Measurements from ENCODE around the gene EIF4B. TPM values are rescaled to one million over a fixed set of nuclear protein-coding genes. Genes with fewer than 3 reads are reported as not detected.
A peak's percentile ranks its signal among the peaks of the same experiment; 100 is the strongest.

Gene EIF4B
- total RNA-seq, 1 experiment from 2014 or later: 445 TPM

DNA sequence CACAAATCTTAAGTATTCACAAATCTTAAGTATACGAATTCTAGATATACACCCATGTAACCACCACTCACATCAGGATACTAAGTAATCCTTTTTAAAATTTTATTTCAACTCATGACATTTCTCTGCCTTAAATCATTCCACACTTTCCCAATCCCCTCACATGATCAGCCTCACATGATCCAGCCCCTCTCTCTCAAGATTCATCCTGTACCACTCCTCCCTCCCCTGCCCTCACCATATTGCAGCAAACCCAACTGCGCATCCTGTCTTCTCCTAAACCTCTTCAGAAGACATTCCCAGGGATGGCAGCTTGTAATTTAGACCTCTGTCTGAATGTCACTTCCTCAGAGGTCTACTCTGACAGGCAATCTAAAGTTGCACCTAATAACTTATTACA lies 1.7 kb upstream of the EIF4B start:
- ChIA-PET POLR2A (no interaction called here), CTCF (no interaction called here)
- DNase-seq: peak in 1 of 2 experiments; percentile 38

DNA sequence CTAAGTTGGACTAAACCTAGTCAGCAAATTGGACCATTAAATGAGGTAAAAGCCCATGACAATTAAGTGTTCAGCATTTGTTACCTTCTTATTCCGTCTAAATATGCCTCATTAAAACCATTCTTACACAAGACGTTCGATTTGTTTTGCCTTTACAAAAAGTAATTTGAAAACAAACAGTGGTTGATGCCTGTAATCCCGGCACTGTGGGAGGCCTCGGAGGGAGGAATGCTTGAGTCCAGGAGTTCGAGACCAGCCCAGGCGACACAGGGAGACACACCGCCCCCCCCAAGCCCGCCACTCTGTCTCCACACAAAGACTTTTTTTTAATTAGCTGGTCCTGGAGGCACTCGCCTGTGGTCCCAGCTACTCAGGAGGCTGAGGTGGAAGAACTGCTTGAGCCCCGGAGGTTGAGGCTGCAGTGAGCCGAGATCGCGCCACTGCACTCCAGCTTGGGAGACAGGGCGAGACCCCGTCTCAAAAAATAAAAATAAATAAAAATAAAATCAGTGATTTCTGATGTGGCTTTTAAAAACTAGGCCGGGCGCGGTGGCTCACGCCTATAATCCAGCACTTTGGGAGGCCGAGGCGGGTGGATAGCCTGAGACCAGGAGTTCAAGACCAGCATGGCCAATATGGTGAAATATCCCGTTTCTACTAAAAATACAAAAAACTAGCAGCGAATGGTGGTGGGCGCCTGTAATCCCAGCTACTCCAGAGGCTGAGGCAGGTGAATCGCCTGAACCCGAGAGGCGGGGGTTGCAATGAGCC lies 856 bp upstream of the EIF4B start:
- Mint-ChIP-seq H3K36me3 (ENCODE audit: insufficient read depth, unreplicated experiment) (peaks cover 59% of the 10 kb centered on the region), H3K27me3 (ENCODE audit: insufficient read depth, unreplicated experiment) (no peaks in the 10 kb centered on the region), H3K27ac (ENCODE audit: unreplicated experiment) (peak overlapping the region; percentile 99), H3K9me3 (ENCODE audit: unreplicated experiment) (no peaks in the 10 kb centered on the region), H3K4me3 (ENCODE audit: unreplicated experiment) (peak overlapping the region; percentile 97), H3K4me1 (ENCODE audit: low read depth, unreplicated experiment) (peaks cover 23% of the 10 kb centered on the region)
- TF ChIP-seq, protein P1, sequence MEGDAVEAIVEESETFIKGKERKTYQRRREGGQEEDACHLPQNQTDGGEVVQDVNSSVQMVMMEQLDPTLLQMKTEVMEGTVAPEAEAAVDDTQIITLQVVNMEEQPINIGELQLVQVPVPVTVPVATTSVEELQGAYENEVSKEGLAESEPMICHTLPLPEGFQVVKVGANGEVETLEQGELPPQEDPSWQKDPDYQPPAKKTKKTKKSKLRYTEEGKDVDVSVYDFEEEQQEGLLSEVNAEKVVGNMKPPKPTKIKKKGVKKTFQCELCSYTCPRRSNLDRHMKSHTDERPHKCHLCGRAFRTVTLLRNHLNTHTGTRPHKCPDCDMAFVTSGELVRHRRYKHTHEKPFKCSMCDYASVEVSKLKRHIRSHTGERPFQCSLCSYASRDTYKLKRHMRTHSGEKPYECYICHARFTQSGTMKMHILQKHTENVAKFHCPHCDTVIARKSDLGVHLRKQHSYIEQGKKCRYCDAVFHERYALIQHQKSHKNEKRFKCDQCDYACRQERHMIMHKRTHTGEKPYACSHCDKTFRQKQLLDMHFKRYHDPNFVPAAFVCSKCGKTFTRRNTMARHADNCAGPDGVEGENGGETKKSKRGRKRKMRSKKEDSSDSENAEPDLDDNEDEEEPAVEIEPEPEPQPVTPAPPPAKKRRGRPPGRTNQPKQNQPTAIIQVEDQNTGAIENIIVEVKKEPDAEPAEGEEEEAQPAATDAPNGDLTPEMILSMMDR (IDR thresholded peaks at IDR 0.05; ENCODE audit: insufficient read depth in 1 of 2, low read depth in 1 of 2, low read length in 1 of 2, severe bottlenecking in 1 of 2, unreplicated experiment in 1 of 2): no peak
- BruUV-seq (replicated peaks): TSS peak; percentile 85
- peaks cover 37% of the 10 kb centered on the region for H3K4me1 ChIP-seq
- peak overlapping the region; percentile 77 for H3K4me3 ChIP-seq (ENCODE audit: low read depth, low read length)
- CTCF ChIA-PET: interaction anchor here (0.7 to 1.3 kb wide), 12 partner anchors 13 to 610 kb away, joined by 3 to 20 read pairs (median 5); no protein-coding TSS in a partner anchor
- no peaks in the 10 kb centered on the region for H3K27me3 ChIP-seq (replicated peaks; ENCODE audit: control insufficient read depth, insufficient read depth, low read length)
- peak; percentile 20 to 36 for DNase-seq
- no peaks in the 10 kb centered on the region for H3K9me3 ChIP-seq
- POLR2A ChIA-PET: interaction anchor here (0.6 to 2.2 kb wide), 23 partner anchors 10 to 175 kb away, joined by 3 to 29 read pairs (median 4); partner anchors contain the start of genes CSAD, KRT18, KRT8 and SOAT2
- intact Hi-C loops (cut with micrococcal nuclease; ENCODE audit: unreplicated experiment): no loop called here
- H3K36me3 ChIP-seq (ENCODE audit: control insufficient read depth, insufficient read depth, low read length): peaks cover 2% of the 10 kb centered on the region; the same call in 1 of the 2 replicates

More for the DNA sequence above, 1.7 kb upstream of the EIF4B start:
- peak overlapping the region; percentile 97 for H3K4me3 Mint-ChIP-seq (ENCODE audit: unreplicated experiment)
- peak overlapping the region; percentile 99 for H3K27ac Mint-ChIP-seq (ENCODE audit: unreplicated experiment)
- intact Hi-C loops (cut with micrococcal nuclease; ENCODE audit: unreplicated experiment): loop anchor here (1.0 kb wide), 1 partner anchor 11 kb away; no protein-coding TSS in a partner anchor
- TF ChIP-seq, protein P1 (IDR thresholded peaks at IDR 0.05; ENCODE audit: insufficient read depth in 1 of 2, low read depth in 1 of 2, low read length in 1 of 2, severe bottlenecking in 1 of 2, unreplicated experiment in 1 of 2): no peak
- H3K4me1 Mint-ChIP-seq (ENCODE audit: low read depth, unreplicated experiment): peaks cover 22% of the 10 kb centered on the region
- H3K9me3 Mint-ChIP-seq (ENCODE audit: unreplicated experiment): no peaks in the 10 kb centered on the region
- Histone ChIP-seq H3K27me3 (replicated peaks; ENCODE audit: control insufficient read depth, insufficient read depth, low read length) (no peaks in the 10 kb centered on the region), H3K36me3 (ENCODE audit: control insufficient read depth, insufficient read depth, low read length) (peaks cover 2% of the 10 kb centered on the region; the same call in 1 of the 2 replicates), H3K4me1 (peaks cover 37% of the 10 kb centered on the region), H3K9me3 (no peaks in the 10 kb centered on the region), H3K4me3 (ENCODE audit: low read depth, low read length) (no peak overlapping the region)
- peaks cover 51% of the 10 kb centered on the region for H3K36me3 Mint-ChIP-seq (ENCODE audit: insufficient read depth, unreplicated experiment)
- no peaks in the 10 kb centered on the region for H3K27me3 Mint-ChIP-seq (ENCODE audit: insufficient read depth, unreplicated experiment)
- BruUV-seq (replicated peaks): no TSS peak

DNA sequence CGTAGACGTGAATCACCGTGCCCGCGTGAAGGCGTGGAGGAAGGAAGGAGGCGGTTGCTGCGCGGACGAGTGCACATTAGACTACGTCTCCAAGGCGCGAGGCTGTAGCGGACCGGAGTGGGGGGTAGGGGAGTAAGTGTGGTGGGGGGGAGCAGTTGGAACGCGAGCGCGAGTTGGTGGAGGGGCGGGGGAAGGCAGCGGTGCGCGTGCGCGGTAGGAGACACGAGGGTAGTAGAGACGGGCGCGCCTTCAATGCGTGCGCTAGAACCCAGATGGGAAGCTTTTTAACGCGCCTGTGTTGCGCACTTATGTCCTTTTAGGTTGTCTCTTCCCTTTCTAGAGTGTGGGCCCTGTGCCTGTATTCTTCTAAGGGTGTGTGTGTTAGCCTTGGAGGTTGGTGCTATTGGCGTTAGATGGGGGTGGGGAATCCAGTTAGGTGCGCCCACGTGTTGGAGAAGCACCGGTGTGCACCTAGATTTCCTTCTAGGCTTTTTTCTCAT lies 604 bp downstream of the EIF4B start:
- Histone ChIP-seq H3K27me3 (replicated peaks; ENCODE audit: control insufficient read depth, insufficient read depth, low read length) (no peaks in the 10 kb centered on the region), H3K4me3 (ENCODE audit: low read depth, low read length) (peak overlapping the region; percentile 98), H3K9me3 (no peaks in the 10 kb centered on the region), H3K36me3 (ENCODE audit: control insufficient read depth, insufficient read depth, low read length) (peaks cover 2% of the 10 kb centered on the region; the same call in 1 of the 2 replicates), H3K4me1 (peaks cover 51% of the 10 kb centered on the region)
- peak; percentile 84 to 89 for DNase-seq
- ChIA-PET CTCF (interaction anchor here (0.6 to 1.4 kb wide), 7 partner anchors 14 to 373 kb away, joined by 3 to 9 read pairs (median 5); partner anchors contain the start of genes CSAD, SP1 and ZNF740), POLR2A (interaction anchor here (0.7 to 2.2 kb wide), 11 partner anchors 12 to 102 kb away, joined by 3 to 29 read pairs (median 9); partner anchors contain the start of genes KRT8 and SPRYD3)
- Mint-ChIP-seq H3K27ac (ENCODE audit: unreplicated experiment) (peak overlapping the region; percentile 99), H3K9me3 (ENCODE audit: unreplicated experiment) (no peaks in the 10 kb centered on the region), H3K27me3 (ENCODE audit: insufficient read depth, unreplicated experiment) (no peaks in the 10 kb centered on the region), H3K36me3 (ENCODE audit: insufficient read depth, unreplicated experiment) (peaks cover 69% of the 10 kb centered on the region), H3K4me1 (ENCODE audit: low read depth, unreplicated experiment) (peaks cover 24% of the 10 kb centered on the region), H3K4me3 (ENCODE audit: unreplicated experiment) (peak overlapping the region; percentile 97)
- intact Hi-C loops (cut with micrococcal nuclease; ENCODE audit: unreplicated experiment): no loop called here
- TSS peak; percentile 53 for BruUV-seq (replicated peaks)
- TF ChIP-seq, protein P1 (IDR thresholded peaks at IDR 0.05; ENCODE audit: insufficient read depth in 1 of 2, low read depth in 1 of 2, low read length in 1 of 2, severe bottlenecking in 1 of 2, unreplicated experiment in 1 of 2): no peak
